Measurements from ENCODE around the gene LAMA3.

DNA sequence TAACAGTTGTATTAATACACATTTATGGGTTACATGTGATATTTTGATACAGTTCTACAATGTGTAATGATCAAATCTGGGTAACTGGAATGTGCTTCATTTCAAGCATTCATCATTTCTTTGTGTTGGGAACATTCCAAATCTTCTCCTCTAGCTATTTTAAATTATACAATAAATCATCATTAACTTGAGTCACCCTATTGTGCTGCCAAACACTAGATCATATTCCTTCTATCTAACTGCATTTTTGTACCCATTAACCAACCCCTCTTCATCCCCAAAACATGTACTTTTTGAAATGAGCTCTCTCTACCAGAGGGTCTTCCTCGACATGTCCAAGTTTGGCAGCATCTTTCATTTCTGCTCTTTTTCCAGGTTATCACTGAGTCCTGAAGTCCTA is 244.2 kb downstream of the LAMA3 start:
- TF ChIP-seq, protein P1, sequence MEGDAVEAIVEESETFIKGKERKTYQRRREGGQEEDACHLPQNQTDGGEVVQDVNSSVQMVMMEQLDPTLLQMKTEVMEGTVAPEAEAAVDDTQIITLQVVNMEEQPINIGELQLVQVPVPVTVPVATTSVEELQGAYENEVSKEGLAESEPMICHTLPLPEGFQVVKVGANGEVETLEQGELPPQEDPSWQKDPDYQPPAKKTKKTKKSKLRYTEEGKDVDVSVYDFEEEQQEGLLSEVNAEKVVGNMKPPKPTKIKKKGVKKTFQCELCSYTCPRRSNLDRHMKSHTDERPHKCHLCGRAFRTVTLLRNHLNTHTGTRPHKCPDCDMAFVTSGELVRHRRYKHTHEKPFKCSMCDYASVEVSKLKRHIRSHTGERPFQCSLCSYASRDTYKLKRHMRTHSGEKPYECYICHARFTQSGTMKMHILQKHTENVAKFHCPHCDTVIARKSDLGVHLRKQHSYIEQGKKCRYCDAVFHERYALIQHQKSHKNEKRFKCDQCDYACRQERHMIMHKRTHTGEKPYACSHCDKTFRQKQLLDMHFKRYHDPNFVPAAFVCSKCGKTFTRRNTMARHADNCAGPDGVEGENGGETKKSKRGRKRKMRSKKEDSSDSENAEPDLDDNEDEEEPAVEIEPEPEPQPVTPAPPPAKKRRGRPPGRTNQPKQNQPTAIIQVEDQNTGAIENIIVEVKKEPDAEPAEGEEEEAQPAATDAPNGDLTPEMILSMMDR (IDR thresholded peaks at IDR 0.05): no peak
- TF ChIP-seq POLR2A (IDR thresholded peaks at IDR 0.05): no peak

Data from adrenal gland (tissue), 5 donors.